Right atrium auricular region (tissue), 2 donors: ENCODE results near the gene CDH16. TPM values are rescaled to one million over a fixed set of nuclear protein-coding genes. Genes with fewer than 3 reads are reported as not detected.
A peak's percentile ranks its signal among the peaks of the same experiment; 100 is the strongest.

ENCODE experiments used
- DNase-seq: peaks from one replicate; pipeline ENCODE4 v3.0.0-alpha.2; 2019; ENCODE audit warnings: low spot score
- H3K27ac ChIP-seq, 2 donors: fragments of 200-600 bp; sonication (generic); 1 replicate in 1 of 2; 2 replicates in 1 of 2; pipeline ENCODE4 v1.5.1; 2016 to 2019
- H3K27me3 ChIP-seq, 2 donors: fragments of 200-600 bp; sonication (generic); one replicate each; pipeline versions ENCODE4 v1.5.1 to v1.6.0; 2017 to 2019
- H3K36me3 ChIP-seq: fragments of 200-600 bp; sonication (generic); one replicate; pipeline ENCODE4 v1.5.1; 2016
- H3K4me1 ChIP-seq, 2 donors: fragments of 200-600 bp; sonication (generic); one replicate each; pipeline versions ENCODE4 v1.5.1 to v1.6.0; 2017 to 2019
- H3K4me3 ChIP-seq, 2 donors: fragments of 200-600 bp; sonication (generic); 1 replicate in 1 of 2; 2 replicates in 1 of 2; pipeline ENCODE4 v1.5.1; 2017 to 2019; ENCODE audit warnings: mild to moderate bottlenecking in 1 of 2, moderate library complexity in 1 of 2
- H3K9me3 ChIP-seq, 2 donors: fragments of 200-600 bp; sonication (generic); one replicate each; pipeline ENCODE4 v1.5.1; 2019
- total RNA-seq, 2 donors: library from RNA; depleted of rRNA; stranded (reverse); fragments of >200 nt; gene quantifications; one replicate each; pipeline ENCODE4 v1.1.0, GENCODE V29; 2016
- TF ChIP-seq, protein P1 (sequence below), 2 donors: fragments of 200-600 bp; sonication (generic); IDR thresholded peaks; one replicate each; pipeline ENCODE4 v1.5.1; 2019; ENCODE audit warnings: antibody characterized with exemption in 2 of 2

Gene CDH16
- total RNA-seq, 2 donors from 2014 or later = 0.79 to 1.4 TPM

DNA sequence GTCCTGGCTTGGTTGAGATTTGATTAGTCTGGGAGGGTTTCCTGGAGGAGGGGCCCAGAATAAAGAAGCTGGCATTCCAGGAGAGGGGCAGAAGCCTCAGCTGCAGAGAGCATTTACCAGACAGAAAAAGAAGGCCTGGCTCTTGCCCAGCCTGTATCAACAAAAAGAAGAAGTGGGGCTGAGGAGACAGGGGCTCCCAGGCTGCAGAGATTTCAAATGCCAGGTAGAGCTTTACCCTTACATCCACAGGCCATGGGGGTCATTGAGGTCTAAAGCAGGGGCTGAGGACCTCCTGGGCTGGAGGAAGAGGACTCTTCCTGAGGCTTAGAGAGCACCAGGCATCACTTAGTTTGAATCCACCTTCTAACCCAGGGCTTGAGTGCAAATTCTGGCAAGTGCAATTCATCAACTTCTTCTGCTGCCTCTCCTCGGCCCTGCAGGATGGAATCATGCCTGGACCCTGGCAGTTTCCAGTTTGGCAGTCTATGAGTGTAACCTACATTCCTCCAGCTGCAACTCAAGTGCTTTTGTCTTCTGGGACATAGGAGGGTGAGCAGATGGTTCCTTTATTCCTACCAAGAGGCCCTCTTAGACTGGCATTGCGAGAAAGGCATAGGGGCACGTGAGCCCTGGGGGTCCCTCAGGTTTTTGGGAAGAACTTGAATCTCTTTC, 59.2 kb downstream of the CDH16 start:
- Histone ChIP-seq H3K4me3 (no peak overlapping the region), H3K27me3 (no peaks in the 10 kb centered on the region), H3K9me3 (no peaks in the 10 kb centered on the region), H3K27ac (no peak overlapping the region), H3K4me1 (peaks cover 0 to 7% of the 10 kb centered on the region in 2 donors), H3K36me3 (no peaks in the 10 kb centered on the region)
- TF ChIP-seq, protein P1, sequence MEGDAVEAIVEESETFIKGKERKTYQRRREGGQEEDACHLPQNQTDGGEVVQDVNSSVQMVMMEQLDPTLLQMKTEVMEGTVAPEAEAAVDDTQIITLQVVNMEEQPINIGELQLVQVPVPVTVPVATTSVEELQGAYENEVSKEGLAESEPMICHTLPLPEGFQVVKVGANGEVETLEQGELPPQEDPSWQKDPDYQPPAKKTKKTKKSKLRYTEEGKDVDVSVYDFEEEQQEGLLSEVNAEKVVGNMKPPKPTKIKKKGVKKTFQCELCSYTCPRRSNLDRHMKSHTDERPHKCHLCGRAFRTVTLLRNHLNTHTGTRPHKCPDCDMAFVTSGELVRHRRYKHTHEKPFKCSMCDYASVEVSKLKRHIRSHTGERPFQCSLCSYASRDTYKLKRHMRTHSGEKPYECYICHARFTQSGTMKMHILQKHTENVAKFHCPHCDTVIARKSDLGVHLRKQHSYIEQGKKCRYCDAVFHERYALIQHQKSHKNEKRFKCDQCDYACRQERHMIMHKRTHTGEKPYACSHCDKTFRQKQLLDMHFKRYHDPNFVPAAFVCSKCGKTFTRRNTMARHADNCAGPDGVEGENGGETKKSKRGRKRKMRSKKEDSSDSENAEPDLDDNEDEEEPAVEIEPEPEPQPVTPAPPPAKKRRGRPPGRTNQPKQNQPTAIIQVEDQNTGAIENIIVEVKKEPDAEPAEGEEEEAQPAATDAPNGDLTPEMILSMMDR (IDR thresholded peaks at IDR 0.05) = no peak
- no peak for DNase-seq

DNA sequence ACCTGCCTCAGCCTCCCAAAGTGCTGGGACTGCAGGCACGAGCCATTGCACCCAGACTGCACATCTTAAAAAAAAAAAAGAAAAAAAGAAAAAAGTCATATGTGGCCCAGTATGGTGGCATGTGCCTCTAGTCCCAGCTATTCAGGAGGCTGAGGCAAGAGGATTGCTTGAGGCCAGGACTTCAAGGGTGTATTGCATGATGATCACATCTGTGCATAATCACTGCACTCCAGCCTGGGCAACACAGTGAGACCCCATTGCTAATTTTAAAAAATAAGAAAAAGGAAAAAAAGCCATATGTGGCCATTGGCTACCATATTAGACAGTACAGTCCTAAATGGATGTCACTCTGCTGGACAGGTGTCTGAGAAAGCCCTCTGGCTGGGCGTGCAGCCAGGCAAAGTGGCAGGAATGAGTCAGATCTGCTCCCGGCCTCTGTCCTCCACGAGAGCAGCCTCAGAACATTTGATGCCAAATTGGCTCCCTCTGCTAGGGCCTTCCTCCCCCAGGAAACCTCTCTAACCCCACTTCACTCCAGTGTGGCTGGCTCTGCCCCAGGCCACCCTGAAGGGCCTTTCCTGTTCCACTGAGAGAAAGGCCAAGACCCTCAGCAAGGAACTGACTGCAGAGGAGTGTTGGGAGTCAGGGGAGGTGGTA, 59.8 kb downstream of the CDH16 start:
- Histone ChIP-seq H3K36me3 (no peaks in the 10 kb centered on the region), H3K4me3 (no peak overlapping the region), H3K27ac (no peak overlapping the region), H3K4me1 (peaks cover 0 to 7% of the 10 kb centered on the region in 2 donors), H3K9me3 (no peaks in the 10 kb centered on the region), H3K27me3 (no peaks in the 10 kb centered on the region)
- DNase-seq = peak; percentile 64
- TF ChIP-seq, protein P1 (IDR thresholded peaks at IDR 0.05) = no peak

Other genes with a start within 250 kb of the CDH16 start
- 10 to 100 TPM in 1 of 2 donors, 1 to 10 TPM in 1; 7.5 to 15.2 TPM for gene CMTM4, start 222.1 kb downstream of the CDH16 start, total RNA-seq
- 10 to 100 TPM; 76.9 to 89.6 TPM for gene DYNC1LI2, start 167.3 kb downstream of the CDH16 start, total RNA-seq
- not detected for gene TERB1, start 117.3 kb downstream of the CDH16 start, total RNA-seq
- gene NAE1, start 87.9 kb downstream of the CDH16 start, total RNA-seq = 10 to 100 TPM; 25.6 to 27.3 TPM
- gene CA7, start 74.5 kb downstream of the CDH16 start, total RNA-seq = not detected
- 1 to 10 TPM; 1.7 to 3.4 TPM for gene PDP2, start 38.4 kb downstream of the CDH16 start, total RNA-seq
- 100 to 1,000 TPM; 173 to 266 TPM for gene RRAD, start 6.7 kb upstream of the CDH16 start, total RNA-seq
- 100 to 1,000 TPM in 1 of 2 donors, 10 to 100 TPM in 1; 75.3 to 118 TPM for gene CIAO2B, start 15.5 kb upstream of the CDH16 start, total RNA-seq
- gene CES2, start 16.6 kb upstream of the CDH16 start, total RNA-seq = 10 to 100 TPM; 33.1 to 51.4 TPM
- gene CES3, start 42.4 kb upstream of the CDH16 start, total RNA-seq = under 1 TPM; 0.16 to 0.89 TPM
- 10 to 100 TPM in 1 of 2 donors, 1 to 10 TPM in 1; 7.8 to 20.6 TPM for gene CES4A, start 69.7 kb upstream of the CDH16 start, total RNA-seq
- gene CBFB, start 110.3 kb upstream of the CDH16 start, total RNA-seq = 10 to 100 TPM; 25.7 to 49.3 TPM
- 10 to 100 TPM; 10.3 TPM for gene PHAF1, start 191.1 kb upstream of the CDH16 start, total RNA-seq
- 10 to 100 TPM; 12.2 to 31.6 TPM for gene B3GNT9, start 232.1 kb upstream of the CDH16 start, total RNA-seq
- gene TRADD, start 241.0 kb upstream of the CDH16 start, total RNA-seq = 10 to 100 TPM; 12.8 to 16.1 TPM
- 10 to 100 TPM in 1 of 2 donors, 1 to 10 TPM in 1; 9.5 to 11.6 TPM for gene FBXL8, start 241.1 kb upstream of the CDH16 start, total RNA-seq
- gene HSF4, start 245.9 kb upstream of the CDH16 start, total RNA-seq = 100 to 1,000 TPM in 1 of 2 donors, 10 to 100 TPM in 1; 15.3 to 157 TPM